ENCODE data around the gene ATP9A. TPM values are rescaled to one million over a fixed set of nuclear protein-coding genes. Genes with fewer than 3 reads are reported as not detected.
"Not testable (repeated sequence)": the region's sequence is repeated elsewhere in the genome, so short reads cannot be mapped to it uniquely, and the experiment has no call there.

ATP9A gene
- polyA plus RNA-seq, 1 donor (not counting 4 experiments of a cell fraction or from before 2014, with no cell fraction given), result 5.8 TPM

DNA sequence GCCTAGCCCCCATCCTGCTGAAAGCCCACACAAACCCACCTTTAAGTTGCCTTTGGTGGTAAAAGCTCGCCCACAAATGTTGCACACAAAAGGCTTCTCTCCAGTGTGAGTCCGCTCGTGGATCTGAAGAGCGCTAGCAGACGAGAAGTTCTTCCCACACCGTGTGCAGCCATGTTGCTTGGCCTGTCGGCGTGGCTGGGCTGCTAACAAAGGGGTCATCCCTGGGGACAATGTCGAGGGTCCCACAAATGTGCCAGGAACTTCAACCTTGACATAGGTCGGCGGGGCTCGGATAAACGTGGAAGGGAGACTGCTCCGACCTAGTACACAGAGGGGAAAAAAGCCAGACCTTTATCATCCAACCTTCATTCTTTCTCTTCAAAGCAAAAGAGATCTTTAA lies 20.6 kb upstream of the ATP9A start:
- DNase-seq (ENCODE audit: low read depth, low spot score), result no peak
- Histone ChIP-seq H4K20me1 (ENCODE audit: control insufficient read depth, extremely low read depth, insufficient read depth, low read length) (no peaks in the 10 kb centered on the region), H3K4me3 (ENCODE audit: control insufficient read depth in 2 of 3, extremely low read depth in 1 of 3, insufficient read depth in 2 of 3, low read depth in 1 of 3, low read length in 3 of 3) (no peak overlapping the region), H3K9me3 (ENCODE audit: control insufficient read depth, low read depth, low read length) (no peaks in the 10 kb centered on the region), H3K27ac (ENCODE audit: control insufficient read depth, insufficient read depth, low read length) (no peak overlapping the region), H3K4me2 (ENCODE audit: control insufficient read depth, extremely low read depth, insufficient read depth, low read depth, low read length) (no peak overlapping the region), H3K79me2 (ENCODE audit: control insufficient read depth, insufficient read depth, low read length) (no peaks in the 10 kb centered on the region), H3K4me1 (ENCODE audit: control insufficient read depth, extremely low read depth, insufficient read depth, low read length) (no peaks in the 10 kb centered on the region), H3K9ac (ENCODE audit: control insufficient read depth, extremely low read depth, insufficient read depth, low read length) (no peak overlapping the region), H3K9me1 (ENCODE audit: control insufficient read depth, extremely low read depth, insufficient read depth, low read length) (no peaks in the 10 kb centered on the region), H3K27me3 (ENCODE audit: control insufficient read depth, extremely low read depth, insufficient read depth, low read length) (no peaks in the 10 kb centered on the region), H2AFZ (ENCODE audit: control insufficient read depth, low read length) (no peak overlapping the region), H3K36me3 (ENCODE audit: control insufficient read depth in 2 of 2, extremely low read depth in 1 of 2, insufficient read depth in 2 of 2, low read length in 2 of 2) (no peaks in the 10 kb centered on the region)
- no peak for TF ChIP-seq EZH2 (IDR thresholded peaks at IDR 0.05; ENCODE audit: low read length)
- TF ChIP-seq, protein P1, sequence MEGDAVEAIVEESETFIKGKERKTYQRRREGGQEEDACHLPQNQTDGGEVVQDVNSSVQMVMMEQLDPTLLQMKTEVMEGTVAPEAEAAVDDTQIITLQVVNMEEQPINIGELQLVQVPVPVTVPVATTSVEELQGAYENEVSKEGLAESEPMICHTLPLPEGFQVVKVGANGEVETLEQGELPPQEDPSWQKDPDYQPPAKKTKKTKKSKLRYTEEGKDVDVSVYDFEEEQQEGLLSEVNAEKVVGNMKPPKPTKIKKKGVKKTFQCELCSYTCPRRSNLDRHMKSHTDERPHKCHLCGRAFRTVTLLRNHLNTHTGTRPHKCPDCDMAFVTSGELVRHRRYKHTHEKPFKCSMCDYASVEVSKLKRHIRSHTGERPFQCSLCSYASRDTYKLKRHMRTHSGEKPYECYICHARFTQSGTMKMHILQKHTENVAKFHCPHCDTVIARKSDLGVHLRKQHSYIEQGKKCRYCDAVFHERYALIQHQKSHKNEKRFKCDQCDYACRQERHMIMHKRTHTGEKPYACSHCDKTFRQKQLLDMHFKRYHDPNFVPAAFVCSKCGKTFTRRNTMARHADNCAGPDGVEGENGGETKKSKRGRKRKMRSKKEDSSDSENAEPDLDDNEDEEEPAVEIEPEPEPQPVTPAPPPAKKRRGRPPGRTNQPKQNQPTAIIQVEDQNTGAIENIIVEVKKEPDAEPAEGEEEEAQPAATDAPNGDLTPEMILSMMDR (optimal IDR thresholded peaks at IDR 0.05 in 1 of 3, IDR thresholded peaks at IDR 0.05 in 1 of 3, conservative IDR thresholded peaks at IDR 0.05 in 1 of 3; ENCODE audit: extremely low read depth in 1 of 3, insufficient read depth in 2 of 3, low read length in 3 of 3), result no peak
- FAIRE-seq, result no peak
- dilution Hi-C loops (cut with MboI; ENCODE audit: extremely low pct_ligation_motif_present, low sequenced_read_pairs), result no loop called here

GRCh38 chr20:51784299-51784698 lies 16.1 kb upstream of the ATP9A start:
- Histone ChIP-seq H3K9me3 (ENCODE audit: control insufficient read depth, low read depth, low read length) (no peaks in the 10 kb centered on the region), H3K27ac (ENCODE audit: control insufficient read depth, insufficient read depth, low read length) (no peak overlapping the region), H3K9me1 (ENCODE audit: control insufficient read depth, extremely low read depth, insufficient read depth, low read length) (no peaks in the 10 kb centered on the region), H3K4me3 (ENCODE audit: control insufficient read depth in 2 of 3, extremely low read depth in 1 of 3, insufficient read depth in 2 of 3, low read depth in 1 of 3, low read length in 3 of 3) (no peak overlapping the region), H4K20me1 (ENCODE audit: control insufficient read depth, extremely low read depth, insufficient read depth, low read length) (no peaks in the 10 kb centered on the region), H3K4me1 (ENCODE audit: control insufficient read depth, extremely low read depth, insufficient read depth, low read length) (no peaks in the 10 kb centered on the region), H3K27me3 (ENCODE audit: control insufficient read depth, extremely low read depth, insufficient read depth, low read length) (no peaks in the 10 kb centered on the region), H3K9ac (ENCODE audit: control insufficient read depth, extremely low read depth, insufficient read depth, low read length) (no peak overlapping the region), H3K36me3 (ENCODE audit: control insufficient read depth in 2 of 2, extremely low read depth in 1 of 2, insufficient read depth in 2 of 2, low read length in 2 of 2) (no peaks in the 10 kb centered on the region), H3K4me2 (ENCODE audit: control insufficient read depth, extremely low read depth, insufficient read depth, low read depth, low read length) (no peak overlapping the region), H3K79me2 (ENCODE audit: control insufficient read depth, insufficient read depth, low read length) (no peaks in the 10 kb centered on the region), H2AFZ (ENCODE audit: control insufficient read depth, low read length) (no peak overlapping the region)
- no peak for DNase-seq (ENCODE audit: low read depth, low spot score)
- dilution Hi-C loops (cut with MboI; ENCODE audit: extremely low pct_ligation_motif_present, low sequenced_read_pairs), result no loop called here
- FAIRE-seq, result no peak
- TF ChIP-seq, protein P1 (optimal IDR thresholded peaks at IDR 0.05 in 1 of 3, IDR thresholded peaks at IDR 0.05 in 1 of 3, conservative IDR thresholded peaks at IDR 0.05 in 1 of 3; ENCODE audit: extremely low read depth in 1 of 3, insufficient read depth in 2 of 3, low read length in 3 of 3), result no peak
- TF ChIP-seq EZH2 (IDR thresholded peaks at IDR 0.05; ENCODE audit: low read length), result no peak

DNA sequence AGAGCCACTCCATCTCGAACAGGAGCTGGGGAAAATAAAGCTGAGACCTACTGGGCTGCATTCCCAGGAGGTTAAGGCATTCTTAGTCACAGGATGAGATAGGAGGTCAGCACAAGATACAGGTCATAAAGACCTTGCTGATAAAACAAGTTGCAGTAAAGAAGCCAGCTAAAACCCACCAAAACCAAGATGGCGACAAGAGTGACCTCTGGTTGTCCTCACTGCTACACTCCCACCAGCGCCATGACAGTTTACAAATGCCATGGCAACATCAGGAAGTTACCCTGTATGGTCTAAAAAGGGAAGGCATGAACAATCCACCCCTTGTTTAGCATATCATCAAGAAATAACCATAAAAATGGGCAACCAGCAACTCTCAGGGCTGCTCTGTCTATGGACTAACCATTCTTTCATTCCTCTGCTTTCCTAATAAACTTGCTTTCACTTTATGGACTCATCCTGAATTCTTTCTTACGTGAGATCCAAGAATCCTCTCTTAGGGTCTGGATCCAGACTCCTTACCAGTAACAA lies 10.1 kb upstream of the ATP9A start:
- H3K36me3 ChIP-seq (ENCODE audit: control insufficient read depth in 2 of 2, extremely low read depth in 1 of 2, insufficient read depth in 2 of 2, low read length in 2 of 2); dilution Hi-C loops (cut with MboI; ENCODE audit: extremely low pct_ligation_motif_present, low sequenced_read_pairs); H2AFZ ChIP-seq (ENCODE audit: control insufficient read depth, low read length); H3K79me2 ChIP-seq (ENCODE audit: control insufficient read depth, insufficient read depth, low read length); H3K4me2 ChIP-seq (ENCODE audit: control insufficient read depth, extremely low read depth, insufficient read depth, low read depth, low read length); FAIRE-seq; H3K9me3 ChIP-seq (ENCODE audit: control insufficient read depth, low read depth, low read length); H3K27me3 ChIP-seq (ENCODE audit: control insufficient read depth, extremely low read depth, insufficient read depth, low read length); H4K20me1 ChIP-seq (ENCODE audit: control insufficient read depth, extremely low read depth, insufficient read depth, low read length); H3K9me1 ChIP-seq (ENCODE audit: control insufficient read depth, extremely low read depth, insufficient read depth, low read length); H3K9ac ChIP-seq (ENCODE audit: control insufficient read depth, extremely low read depth, insufficient read depth, low read length); H3K4me1 ChIP-seq (ENCODE audit: control insufficient read depth, extremely low read depth, insufficient read depth, low read length); DNase-seq (ENCODE audit: low read depth, low spot score); H3K4me3 ChIP-seq (ENCODE audit: control insufficient read depth in 2 of 3, extremely low read depth in 1 of 3, insufficient read depth in 2 of 3, low read depth in 1 of 3, low read length in 3 of 3); H3K27ac ChIP-seq (ENCODE audit: control insufficient read depth, insufficient read depth, low read length): not testable (repeated sequence)
